NT2/D1 (cell line): ENCODE results near the gene TIGD4.

Experiments
- SUZ12 ChIP-seq: IDR thresholded peaks from 2 replicates; pipeline ENCODE4 v1.6.1; 2011; ENCODE audit not compliant: insufficient read length, insufficient read depth; ENCODE audit errors: extremely low read depth
- YY1 ChIP-seq: IDR thresholded peaks from 2 replicates; pipeline ENCODE4 v1.6.1; 2011; ENCODE audit not compliant: insufficient read length, insufficient read depth
- ZNF274 ChIP-seq: IDR thresholded peaks from 2 replicates; pipeline ENCODE4 v1.6.1; 2011; ENCODE audit warnings: mild to moderate bottlenecking, low read depth, low read length

- TF ChIP-seq YY1, result no peak
- no peak for TF ChIP-seq SUZ12
- no peak for TF ChIP-seq ZNF274
Measured at GRCh38 chr4:152731997-152732396, 47.5 kb downstream of the TIGD4 start.
